K562 (cell line): Measurements from ENCODE around the gene ERFL. TPM values are rescaled to one million over a fixed set of nuclear protein-coding genes. Genes with fewer than 3 reads are reported as not detected.

Experiments used
- BRF1 ChIP-seq: IDR thresholded peaks from 3 replicates; pipeline ENCODE4 v1.6.1; 2011; ENCODE audit warnings: borderline replicate concordance, mild to moderate bottlenecking; ENCODE audit not compliant: insufficient read length; ENCODE audit errors: extremely low read depth
- HCFC1 ChIP-seq: IDR thresholded peaks from 2 replicates; pipeline ENCODE4 v1.6.1; 2012; ENCODE audit warnings: low read depth, low read length, improper control_type of control experiment
- NFIC ChIP-seq: fragments of 450-650 bp; IDR thresholded peaks from 2 replicates; pipeline ENCODE4 v1.6.1; 2017; ENCODE audit warnings: mild to moderate bottlenecking, inconsistent platforms
- NFIX ChIP-seq: fragments of 250-450 bp; sonication (Bioruptor Pico); IDR thresholded peaks from 2 replicates; pipeline ENCODE4 v1.4.0; 2020; ENCODE audit warnings: low read depth, mild to moderate bottlenecking, moderate library complexity
- SRF ChIP-seq, 2 experiments: fragments of 250-450, 450-650 bp in 1 of 2; sonication (Bioruptor Pico) in 1 of 2; sonication (generic) in 1 of 2; formaldehyde crosslinking; IDR thresholded peaks; 2 replicates each; pipeline versions ENCODE4 v1.5.0 to v1.5.1; 2020 to 2022; ENCODE audit warnings: mild to moderate bottlenecking in 1 of 2, missing genetic modification reagents in 1 of 2
- ZNF121 ChIP-seq: sonication (generic); formaldehyde crosslinking; conservative IDR thresholded peaks from 2 replicates; pipeline ENCODE4 v1.8.0; 2022; ENCODE audit warnings: missing genetic modification reagents
- ZNF143 ChIP-seq: sonication (generic); formaldehyde crosslinking; IDR thresholded peaks from 2 replicates; pipeline ENCODE4 v1.9.0; 2022; ENCODE audit warnings: mild to moderate bottlenecking, missing genetic modification reagents
- polyA plus RNA-seq, 8 experiments: library from polyadenylated mRNA; depleted of rRNA in 4 of 8; stranded (reverse) in 5 of 8; unstranded in 3 of 8; fragments of >200 nt; fragmentation: Nextera tagmentation in 2 of 8; fragmentation: Illumina TruSeq in 1 of 8; extraction: Ambion mirVana in 2 of 8; extraction: Trizol in 1 of 8; gene quantifications; 2 replicates each; pipeline versions ENCODE4 v1.2.1 to v1.2.3, GENCODE V29; 2011 to 2014; ENCODE audit warnings: inconsistent platforms in 1 of 8, missing spikeins in 1 of 8
- total RNA-seq, 7 experiments: library from RNA; depleted of rRNA in 6 of 7; stranded (reverse); fragments of >200 nt in 6 of 7; fragmentation: Illumina TruSeq in 2 of 7; extraction: Trizol in 2 of 7; gene quantifications; 2 replicates each; pipeline versions ENCODE4 v1.2.1 to v1.2.3, GENCODE V29; 2011 to 2021; ENCODE audit warnings: low replicate concordance in 1 of 7
- TF ChIP-seq, protein P1 (sequence below): fragments of 450-650 bp; IDR thresholded peaks from 2 replicates; pipeline ENCODE4 v1.6.1; 2017; ENCODE audit warnings: mild to moderate bottlenecking, moderate library complexity
- TF ChIP-seq, protein P2 (sequence below): sonication (generic); formaldehyde crosslinking; IDR thresholded peaks from 2 replicates; pipeline ENCODE4 v1.8.1; 2023; ENCODE audit warnings: mild to moderate bottlenecking, missing genetic modification reagents
- TF ChIP-seq, protein P3 (sequence below), 2 experiments: IDR thresholded peaks in 1 of 2; conservative IDR thresholded peaks in 1 of 2; 2 replicates each; pipeline ENCODE4 v1.6.1; 2016; ENCODE audit warnings: low read depth in 2 of 2, mild to moderate bottlenecking in 1 of 2, missing compliant biosample characterization in 1 of 2, missing genetic modification characterization in 1 of 2, moderate library complexity in 1 of 2
- TF ChIP-seq, protein P4 (sequence below): fragments of 450-650 bp; IDR thresholded peaks from 2 replicates; pipeline ENCODE4 v1.6.1; 2016; ENCODE audit warnings: missing biosample characterization, missing genetic modification characterization
- TF ChIP-seq, protein P5 (sequence below), 2 experiments: IDR thresholded peaks; 2 replicates each; pipeline ENCODE4 v1.6.1; 2012; ENCODE audit warnings: improper control_type of control experiment in 2 of 2, low read depth in 2 of 2, low read length in 2 of 2, borderline replicate concordance in 1 of 2

ERFL gene
- total and polyA plus RNA-seq, 9 of the 15 experiments (the other 6 are each of a cell fraction or from before 2014, with no cell fraction given): 0.07 to 0.75 (median 0.32) TPM; not detected in 4

DNA sequence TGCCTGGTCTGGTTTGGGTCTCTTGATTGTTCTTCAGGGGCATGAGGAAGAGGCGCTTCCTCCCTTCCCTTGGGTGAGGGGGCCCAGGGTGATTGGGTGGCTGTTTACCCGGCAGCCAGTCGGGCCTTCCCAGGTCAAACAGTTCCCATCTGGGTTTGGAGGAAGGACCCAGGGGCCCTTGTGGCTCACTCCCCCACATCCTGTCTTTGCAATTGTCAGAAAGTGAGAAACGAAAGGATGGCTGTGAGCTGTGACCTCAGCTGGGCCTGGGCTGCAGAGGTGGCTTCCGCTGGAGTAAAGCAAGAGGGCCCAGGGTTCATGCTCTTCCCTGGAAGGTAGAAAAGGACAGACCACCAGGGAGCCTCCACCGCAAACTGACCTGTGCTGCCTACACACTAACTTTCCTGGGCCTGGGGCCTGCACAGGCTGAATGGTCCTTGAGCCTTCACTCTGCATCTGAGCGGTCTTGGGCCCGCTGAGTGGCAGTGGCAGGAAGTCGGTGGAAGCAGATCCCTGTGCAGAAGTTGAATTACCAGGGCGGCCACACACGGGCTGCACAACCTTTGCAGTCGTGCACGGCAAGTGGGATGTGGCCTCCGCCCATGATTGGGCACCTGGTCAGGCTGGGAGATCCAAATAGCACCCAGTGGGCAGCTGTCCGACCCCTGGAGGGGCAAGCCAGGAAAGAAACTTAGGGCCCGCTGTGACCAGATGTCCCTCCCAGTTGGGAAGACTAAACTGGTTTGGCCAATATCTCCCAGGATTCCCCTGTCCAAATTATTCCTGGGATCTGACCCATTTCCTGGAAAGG is 56.5 kb downstream of the ERFL start (continued):
- TF ChIP-seq SRF (CRISPR knock-in tag; IDR thresholded peaks at IDR 0.05): no peak
- TF ChIP-seq NFIX (CRISPR knock-in tag): no peak
- no peak for TF ChIP-seq ZNF143 (CRISPR knock-in tag)
- TF ChIP-seq, protein P1, sequence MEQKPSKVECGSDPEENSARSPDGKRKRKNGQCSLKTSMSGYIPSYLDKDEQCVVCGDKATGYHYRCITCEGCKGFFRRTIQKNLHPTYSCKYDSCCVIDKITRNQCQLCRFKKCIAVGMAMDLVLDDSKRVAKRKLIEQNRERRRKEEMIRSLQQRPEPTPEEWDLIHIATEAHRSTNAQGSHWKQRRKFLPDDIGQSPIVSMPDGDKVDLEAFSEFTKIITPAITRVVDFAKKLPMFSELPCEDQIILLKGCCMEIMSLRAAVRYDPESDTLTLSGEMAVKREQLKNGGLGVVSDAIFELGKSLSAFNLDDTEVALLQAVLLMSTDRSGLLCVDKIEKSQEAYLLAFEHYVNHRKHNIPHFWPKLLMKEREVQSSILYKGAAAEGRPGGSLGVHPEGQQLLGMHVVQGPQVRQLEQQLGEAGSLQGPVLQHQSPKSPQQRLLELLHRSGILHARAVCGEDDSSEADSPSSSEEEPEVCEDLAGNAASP: no peak
- TF ChIP-seq, protein P2, sequence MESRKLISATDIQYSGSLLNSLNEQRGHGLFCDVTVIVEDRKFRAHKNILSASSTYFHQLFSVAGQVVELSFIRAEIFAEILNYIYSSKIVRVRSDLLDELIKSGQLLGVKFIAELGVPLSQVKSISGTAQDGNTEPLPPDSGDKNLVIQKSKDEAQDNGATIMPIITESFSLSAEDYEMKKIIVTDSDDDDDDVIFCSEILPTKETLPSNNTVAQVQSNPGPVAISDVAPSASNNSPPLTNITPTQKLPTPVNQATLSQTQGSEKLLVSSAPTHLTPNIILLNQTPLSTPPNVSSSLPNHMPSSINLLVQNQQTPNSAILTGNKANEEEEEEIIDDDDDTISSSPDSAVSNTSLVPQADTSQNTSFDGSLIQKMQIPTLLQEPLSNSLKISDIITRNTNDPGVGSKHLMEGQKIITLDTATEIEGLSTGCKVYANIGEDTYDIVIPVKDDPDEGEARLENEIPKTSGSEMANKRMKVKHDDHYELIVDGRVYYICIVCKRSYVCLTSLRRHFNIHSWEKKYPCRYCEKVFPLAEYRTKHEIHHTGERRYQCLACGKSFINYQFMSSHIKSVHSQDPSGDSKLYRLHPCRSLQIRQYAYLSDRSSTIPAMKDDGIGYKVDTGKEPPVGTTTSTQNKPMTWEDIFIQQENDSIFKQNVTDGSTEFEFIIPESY: no peak
- no peak for TF ChIP-seq NFIC
- TF ChIP-seq, protein P3, sequence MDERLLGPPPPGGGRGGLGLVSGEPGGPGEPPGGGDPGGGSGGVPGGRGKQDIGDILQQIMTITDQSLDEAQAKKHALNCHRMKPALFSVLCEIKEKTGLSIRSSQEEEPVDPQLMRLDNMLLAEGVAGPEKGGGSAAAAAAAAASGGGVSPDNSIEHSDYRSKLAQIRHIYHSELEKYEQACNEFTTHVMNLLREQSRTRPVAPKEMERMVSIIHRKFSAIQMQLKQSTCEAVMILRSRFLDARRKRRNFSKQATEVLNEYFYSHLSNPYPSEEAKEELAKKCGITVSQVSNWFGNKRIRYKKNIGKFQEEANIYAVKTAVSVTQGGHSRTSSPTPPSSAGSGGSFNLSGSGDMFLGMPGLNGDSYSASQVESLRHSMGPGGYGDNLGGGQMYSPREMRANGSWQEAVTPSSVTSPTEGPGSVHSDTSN (CRISPR knock-in tag; IDR thresholded peaks at IDR 0.05; ENCODE audit: low read depth): no peak
- TF ChIP-seq, protein P3 (tag; conservative IDR thresholded peaks at IDR 0.05; ENCODE audit: low read depth): no peak
- no peak for TF ChIP-seq HCFC1
- TF ChIP-seq, protein P4, sequence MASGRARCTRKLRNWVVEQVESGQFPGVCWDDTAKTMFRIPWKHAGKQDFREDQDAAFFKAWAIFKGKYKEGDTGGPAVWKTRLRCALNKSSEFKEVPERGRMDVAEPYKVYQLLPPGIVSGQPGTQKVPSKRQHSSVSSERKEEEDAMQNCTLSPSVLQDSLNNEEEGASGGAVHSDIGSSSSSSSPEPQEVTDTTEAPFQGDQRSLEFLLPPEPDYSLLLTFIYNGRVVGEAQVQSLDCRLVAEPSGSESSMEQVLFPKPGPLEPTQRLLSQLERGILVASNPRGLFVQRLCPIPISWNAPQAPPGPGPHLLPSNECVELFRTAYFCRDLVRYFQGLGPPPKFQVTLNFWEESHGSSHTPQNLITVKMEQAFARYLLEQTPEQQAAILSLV (tag): no peak
- TF ChIP-seq, protein P5, sequence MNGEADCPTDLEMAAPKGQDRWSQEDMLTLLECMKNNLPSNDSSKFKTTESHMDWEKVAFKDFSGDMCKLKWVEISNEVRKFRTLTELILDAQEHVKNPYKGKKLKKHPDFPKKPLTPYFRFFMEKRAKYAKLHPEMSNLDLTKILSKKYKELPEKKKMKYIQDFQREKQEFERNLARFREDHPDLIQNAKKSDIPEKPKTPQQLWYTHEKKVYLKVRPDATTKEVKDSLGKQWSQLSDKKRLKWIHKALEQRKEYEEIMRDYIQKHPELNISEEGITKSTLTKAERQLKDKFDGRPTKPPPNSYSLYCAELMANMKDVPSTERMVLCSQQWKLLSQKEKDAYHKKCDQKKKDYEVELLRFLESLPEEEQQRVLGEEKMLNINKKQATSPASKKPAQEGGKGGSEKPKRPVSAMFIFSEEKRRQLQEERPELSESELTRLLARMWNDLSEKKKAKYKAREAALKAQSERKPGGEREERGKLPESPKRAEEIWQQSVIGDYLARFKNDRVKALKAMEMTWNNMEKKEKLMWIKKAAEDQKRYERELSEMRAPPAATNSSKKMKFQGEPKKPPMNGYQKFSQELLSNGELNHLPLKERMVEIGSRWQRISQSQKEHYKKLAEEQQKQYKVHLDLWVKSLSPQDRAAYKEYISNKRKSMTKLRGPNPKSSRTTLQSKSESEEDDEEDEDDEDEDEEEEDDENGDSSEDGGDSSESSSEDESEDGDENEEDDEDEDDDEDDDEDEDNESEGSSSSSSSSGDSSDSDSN (IDR thresholded peaks at IDR 0.05; ENCODE audit: borderline replicate concordance in 1 of 2, low read depth in 2 of 2, low read length in 2 of 2): no peak
- no peak for TF ChIP-seq BRF1
- no peak for TF ChIP-seq ZNF121 (CRISPR knock-in tag)
